Posterior vena cava (tissue), 2 donors: ENCODE results near the gene RMP24.

Experiments
- DNase-seq: peaks from one replicate; pipeline ENCODE4 v3.0.0-alpha.2; 2020; ENCODE audit warnings: low spot score
- intact Hi-C, 2 donors: fragments of 100-400 bp; cut with DNase I; formaldehyde crosslinking; loops; one replicate each; pipeline versions ENCODE4 v1.14.1 to v1.14.2; 2022 to 2023
- donor health status: DM: yes; HTN: yes; CAD: no.
- donor health status: DM: yes; HTN: yes; CAD: no.

Gene RMP24

GRCh38 chr18:35972197-35973000 is at the start of gene RMP24:
TSS of gene RMP24 (plus strand) at chr18:35972679.
- intact Hi-C loops, result no loop called here
- DNase-seq, result peak; percentile 98

- intact Hi-C loops, result no loop called here
- no peak for DNase-seq
These were observed 48.4 kb upstream of the RMP24 start for GRCh38 chr18:35923939-35924684.

DNA sequence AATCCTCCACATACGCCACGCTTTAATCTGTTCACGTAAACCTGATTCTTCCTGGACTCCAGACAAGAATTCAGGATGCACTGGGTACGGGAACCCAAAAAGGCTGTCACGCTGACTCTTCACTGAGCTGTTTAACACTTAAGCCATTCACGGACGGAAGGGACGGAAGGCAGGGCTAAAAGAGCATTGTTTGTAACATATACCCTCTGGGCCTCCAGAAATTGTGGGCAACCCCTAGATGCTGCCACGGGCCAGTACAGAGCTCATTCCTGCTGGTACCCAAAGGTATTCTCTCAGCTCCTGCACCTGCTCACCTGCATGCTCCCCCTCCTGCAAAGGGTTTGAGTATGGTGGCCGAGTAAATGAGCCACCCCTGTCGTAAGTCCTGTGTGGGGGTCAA is 45.6 kb upstream of the RMP24 start:
- no peak for DNase-seq
- intact Hi-C loops, result no loop called here

DNA sequence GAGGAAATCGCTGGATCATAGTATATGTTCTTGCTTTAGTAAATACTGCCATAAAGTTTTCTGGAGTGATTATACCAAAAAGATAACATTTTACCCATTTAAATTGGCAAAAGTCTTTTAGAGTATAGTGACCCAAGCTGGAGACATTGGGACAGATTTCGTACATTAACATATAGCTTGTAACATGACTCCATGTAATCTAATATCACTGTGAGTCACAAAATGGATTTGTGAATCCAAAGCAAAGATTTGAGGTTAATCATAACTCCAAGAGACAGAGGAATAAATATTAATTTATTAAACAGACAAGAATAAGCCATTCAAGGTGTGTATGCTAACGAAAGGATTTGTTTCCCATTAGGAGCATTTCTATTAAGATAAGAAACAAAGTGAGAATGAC is 45.0 kb upstream of the RMP24 start:
- intact Hi-C loops, result no loop called here

DNA sequence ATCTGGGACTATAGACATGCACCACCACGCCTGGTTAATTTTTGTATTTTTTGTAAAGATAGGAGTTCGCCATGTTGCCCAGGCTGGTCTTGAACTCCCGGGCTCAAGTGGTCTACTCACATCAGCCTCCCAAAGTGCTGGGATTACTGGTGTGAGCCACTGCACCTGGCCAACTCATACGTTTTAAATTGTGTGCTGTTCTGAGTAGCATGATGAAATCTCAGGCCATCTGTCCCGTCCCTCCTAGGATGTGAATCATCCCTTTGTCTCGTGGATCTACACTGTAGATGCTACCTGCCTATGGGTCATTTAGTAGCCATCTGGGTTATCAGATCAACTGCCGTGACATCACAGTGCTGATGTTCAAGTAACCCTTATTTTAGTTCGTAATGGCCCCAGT is 38.5 kb upstream of the RMP24 start:
- no peak for DNase-seq
- intact Hi-C loops, result no loop called here

More for the DNA sequence above, 45.0 kb upstream of the RMP24 start:
- DNase-seq, result no peak

- intact Hi-C loops, result no loop called here
- DNase-seq, result no peak
These were observed 37.6 kb upstream of the RMP24 start for GRCh38 chr18:35934891-35935290.

DNA sequence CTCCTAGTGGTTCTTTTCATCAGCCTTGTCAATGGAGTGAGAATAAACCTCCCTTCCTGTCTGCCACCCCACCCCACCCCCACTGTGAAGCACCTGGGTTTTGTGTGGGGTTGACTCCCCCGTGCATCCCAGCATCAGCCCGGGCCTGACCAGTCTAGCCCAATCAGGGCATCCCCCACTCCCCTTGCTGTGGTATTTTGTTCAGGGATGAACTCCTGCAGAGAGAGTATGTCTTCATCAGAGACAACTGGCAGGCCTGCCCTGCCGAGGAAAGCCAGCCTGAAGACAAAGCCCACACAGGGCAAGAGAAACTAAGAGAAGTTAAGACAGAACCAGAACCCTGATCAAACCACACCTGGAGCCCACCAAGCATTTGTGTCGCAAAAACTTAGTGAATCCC is 36.7 kb upstream of the RMP24 start:
- DNase-seq, result no peak
- intact Hi-C loops, result no loop called here

- DNase-seq, result no peak
- intact Hi-C loops, result no loop called here
These were observed 35.5 kb upstream of the RMP24 start for GRCh38 chr18:35936951-35937350.

DNA sequence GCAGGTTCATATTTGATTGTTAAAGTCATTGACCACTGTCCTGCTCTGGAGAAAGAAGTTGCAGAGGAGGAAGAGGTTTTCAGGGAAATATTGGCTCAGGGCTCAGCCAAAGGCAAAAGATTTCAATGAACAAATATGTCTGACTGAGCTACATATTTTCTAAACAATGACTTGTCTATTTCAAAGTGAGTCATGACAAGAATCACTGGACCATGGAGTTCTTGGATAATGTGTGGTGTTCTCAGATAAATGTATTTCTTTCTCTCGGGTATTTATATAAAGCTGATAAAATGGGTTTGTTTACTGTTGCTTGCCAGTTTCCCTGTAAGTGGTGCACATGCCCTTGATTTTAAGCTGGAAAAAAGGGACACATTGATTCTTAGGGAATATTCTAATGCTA is 34.3 kb upstream of the RMP24 start:
- no peak for DNase-seq
- intact Hi-C loops, result no loop called here

- no peak for DNase-seq
- intact Hi-C loops, result no loop called here
These were observed 33.9 kb upstream of the RMP24 start for GRCh38 chr18:35938562-35938961.

GRCh38 chr18:35939138-35939537 is 33.3 kb upstream of the RMP24 start:
- intact Hi-C loops, result no loop called here

GRCh38 chr18:35941299-35941698 is 31.2 kb upstream of the RMP24 start:
- DNase-seq, result no peak
- intact Hi-C loops, result loop anchor here (1.0 to 10.0 kb wide), 2 partner anchors 25 to 546 kb away; no protein-coding TSS in a partner anchor

More at GRCh38 chr18:35939138-35939537, 33.3 kb upstream of the RMP24 start:
- DNase-seq, result no peak

DNA sequence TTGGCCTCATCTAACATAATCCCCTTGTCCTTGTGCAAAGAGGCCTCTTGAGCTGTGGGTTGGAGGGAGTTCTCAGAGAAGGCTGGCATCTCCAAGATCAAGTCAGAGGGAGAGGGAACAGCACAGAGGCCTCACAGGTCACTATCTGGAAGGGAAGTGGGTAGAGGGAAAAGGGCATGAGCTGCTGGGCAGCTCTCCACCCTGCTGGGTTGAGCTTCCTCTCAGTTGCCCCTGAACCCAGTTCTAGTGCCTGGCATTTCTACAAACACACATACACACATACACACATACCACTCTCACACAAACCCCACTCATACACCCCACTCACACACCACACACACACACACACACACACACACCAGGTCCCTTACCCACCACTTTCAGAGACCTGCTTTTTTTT is 30.3 kb upstream of the RMP24 start:
- intact Hi-C loops, result loop anchor here in 1 of 2 donors (10.0 kb wide), 1 partner anchor 547 kb away; no protein-coding TSS in a partner anchor
- no peak for DNase-seq

DNA sequence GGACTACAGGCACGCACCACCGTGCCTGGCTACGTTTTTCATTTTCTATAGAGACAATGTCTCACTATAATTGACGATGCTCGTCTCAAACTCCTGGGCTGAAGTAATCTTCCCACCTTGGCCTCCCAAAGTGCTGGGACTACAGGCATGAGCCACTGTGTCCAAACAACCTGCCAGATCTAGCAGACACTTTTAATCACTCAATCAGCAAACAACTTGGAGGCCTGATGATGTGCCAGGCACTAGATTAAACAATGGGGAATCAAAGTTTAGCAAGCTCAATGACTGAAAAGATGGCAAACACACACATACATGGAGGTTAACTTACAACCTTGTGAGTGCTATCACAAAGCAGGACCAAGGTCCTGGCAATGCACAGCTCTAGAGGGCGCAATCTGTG is 29.8 kb upstream of the RMP24 start:
- intact Hi-C loops, result loop anchor here in 1 of 2 donors (10.0 kb wide), 1 partner anchor 548 kb away; no protein-coding TSS in a partner anchor

GRCh38 chr18:35948080-35948479 is 24.4 kb upstream of the RMP24 start:
- intact Hi-C loops, result loop anchor here in 1 of 2 donors (5.0 to 10.0 kb wide), 2 partner anchors 191 to 553 kb away; no protein-coding TSS in a partner anchor

More for the DNA sequence above, 29.8 kb upstream of the RMP24 start:
- no peak for DNase-seq

GRCh38 chr18:35949090-35949489 is 23.4 kb upstream of the RMP24 start:
- intact Hi-C loops, result loop anchor here in 1 of 2 donors (5.0 to 10.0 kb wide), 2 partner anchors 192 to 554 kb away; no protein-coding TSS in a partner anchor
- DNase-seq, result no peak

More at GRCh38 chr18:35948080-35948479, 24.4 kb upstream of the RMP24 start:
- DNase-seq, result no peak

GRCh38 chr18:35949903-35950627 is 22.4 kb upstream of the RMP24 start:
- DNase-seq, result no peak
- intact Hi-C loops, result loop anchor here in 1 of 2 donors (5.0 to 10.0 kb wide), 2 partner anchors 193 to 555 kb away; no protein-coding TSS in a partner anchor

DNA sequence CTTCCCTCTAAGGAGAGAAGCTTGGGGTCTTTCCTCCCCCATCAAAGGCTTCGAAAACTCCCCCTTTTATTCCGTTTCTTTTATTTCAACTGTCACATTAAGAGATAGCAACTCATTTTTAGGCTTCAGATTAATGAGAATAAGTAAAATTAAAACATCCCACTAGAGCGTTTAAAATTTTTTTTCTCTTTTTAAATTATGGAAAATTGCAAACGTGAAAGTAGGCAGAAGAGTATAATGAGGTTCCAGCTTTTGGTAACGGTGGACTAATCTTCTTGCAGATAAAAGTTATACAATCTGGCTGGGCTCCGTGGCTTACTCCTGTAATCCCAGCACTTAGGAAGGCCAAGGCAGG is 21.9 kb upstream of the RMP24 start:
- intact Hi-C loops, result no loop called here
- no peak for DNase-seq

GRCh38 chr18:35953688-35954087 is 18.8 kb upstream of the RMP24 start:
- DNase-seq, result no peak
- intact Hi-C loops, result no loop called here

GRCh38 chr18:35956226-35956625 is 16.3 kb upstream of the RMP24 start:
- intact Hi-C loops, result no loop called here
- DNase-seq, result no peak
